ENCODE measurements around the gene NIPBL.

NIPBL gene

GRCh38 chr5:36919238-36919637 is 42.7 kb downstream of the NIPBL start:
- TF ChIP-seq CTCF (IDR thresholded peaks at IDR 0.05; ENCODE audit: extremely low read depth, missing control alignments): no peak
- no peak for DNase-seq (ENCODE audit: low spot score)

- DNase-seq (ENCODE audit: low spot score): no peak
- no peak for TF ChIP-seq CTCF (IDR thresholded peaks at IDR 0.05; ENCODE audit: extremely low read depth, missing control alignments)
Measured at GRCh38 chr5:36919650-36920049, 43.1 kb downstream of the NIPBL start.

GRCh38 chr5:36928947-36929346 is 52.4 kb downstream of the NIPBL start:
- no peak for TF ChIP-seq CTCF (IDR thresholded peaks at IDR 0.05; ENCODE audit: extremely low read depth, missing control alignments)
- DNase-seq (ENCODE audit: low spot score): no peak

GRCh38 chr5:36929438-36929837 is 52.9 kb downstream of the NIPBL start:
- DNase-seq (ENCODE audit: low spot score): no peak
- TF ChIP-seq CTCF (IDR thresholded peaks at IDR 0.05; ENCODE audit: extremely low read depth, missing control alignments): no peak

GRCh38 chr5:36932056-36932455 is 55.5 kb downstream of the NIPBL start:
- TF ChIP-seq CTCF (IDR thresholded peaks at IDR 0.05; ENCODE audit: extremely low read depth, missing control alignments): no peak
- DNase-seq (ENCODE audit: low spot score): no peak

GRCh38 chr5:36932699-36933098 is 56.1 kb downstream of the NIPBL start:
- TF ChIP-seq CTCF (IDR thresholded peaks at IDR 0.05; ENCODE audit: extremely low read depth, missing control alignments): no peak
- no peak for DNase-seq (ENCODE audit: low spot score)

GRCh38 chr5:36934740-36935356 is 58.3 kb downstream of the NIPBL start:
- DNase-seq (ENCODE audit: low spot score): no peak
- TF ChIP-seq CTCF (IDR thresholded peaks at IDR 0.05; ENCODE audit: extremely low read depth, missing control alignments): no peak

Measured in GM20000 (cell line).